Measurements from ENCODE around the gene SETD3.

The SETD3 gene

DNA sequence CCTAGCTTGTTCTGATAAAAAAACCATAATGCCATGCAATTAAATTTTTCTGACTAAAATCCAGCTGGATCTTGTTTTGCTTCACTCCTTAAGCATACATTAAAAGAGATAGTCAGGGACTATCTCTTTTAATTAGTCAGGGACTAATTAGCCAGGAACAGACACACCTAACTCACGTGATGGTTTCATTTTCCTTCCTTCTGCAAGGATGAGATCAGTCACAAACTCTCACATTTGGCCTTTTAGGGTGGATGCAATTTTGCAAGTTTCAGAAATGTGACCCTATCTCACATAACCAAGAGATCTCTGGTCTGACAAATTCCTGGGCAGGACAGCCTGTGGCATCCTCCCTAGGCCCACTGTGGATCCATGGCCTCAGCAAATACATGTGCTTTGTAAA is 62.4 kb downstream of the SETD3 start:
- DNase-seq: no peak

DNA sequence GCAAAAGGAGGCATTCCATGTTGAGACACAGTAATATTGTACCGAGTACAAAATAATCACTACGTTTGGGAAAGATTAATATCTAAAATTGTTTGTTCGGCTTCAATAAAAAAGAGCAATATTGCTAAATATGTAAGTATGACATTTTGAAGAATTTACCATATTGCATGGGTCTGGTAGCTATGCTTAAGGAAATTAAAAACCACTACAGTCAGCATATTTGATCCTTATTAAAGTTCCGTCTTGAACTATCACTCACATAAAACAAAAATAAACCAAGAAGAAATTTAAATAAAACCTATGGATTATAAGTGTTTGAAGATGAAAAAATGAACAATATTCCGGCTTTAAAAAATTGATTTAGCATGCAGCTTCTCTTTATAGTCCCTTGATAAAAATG is 63.8 kb downstream of the SETD3 start:
- DNase-seq: no peak

GRCh38 chr14:99415496-99416281 is 65.0 kb downstream of the SETD3 start:
- DNase-seq: peak; percentile 87

DNA sequence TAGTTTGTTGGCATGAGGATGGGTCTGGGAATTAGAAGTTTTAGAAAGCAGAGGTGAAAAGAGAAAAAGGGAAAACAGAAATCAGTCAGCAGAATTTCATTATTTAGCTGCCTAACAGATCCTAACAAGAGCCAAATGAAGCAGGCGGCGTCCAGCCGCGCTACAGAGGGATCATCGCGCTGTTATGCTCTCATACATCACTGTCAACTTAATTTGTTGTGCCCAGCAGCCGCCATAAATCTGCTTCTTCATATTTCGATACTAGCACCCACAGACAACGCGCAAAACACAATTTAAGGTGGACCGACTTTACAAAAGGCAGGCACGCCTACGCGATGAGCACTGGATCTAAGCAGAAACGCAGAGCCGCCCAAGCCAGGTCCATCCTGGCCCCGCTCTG is 66.7 kb downstream of the SETD3 start:
- DNase-seq: no peak

DNA sequence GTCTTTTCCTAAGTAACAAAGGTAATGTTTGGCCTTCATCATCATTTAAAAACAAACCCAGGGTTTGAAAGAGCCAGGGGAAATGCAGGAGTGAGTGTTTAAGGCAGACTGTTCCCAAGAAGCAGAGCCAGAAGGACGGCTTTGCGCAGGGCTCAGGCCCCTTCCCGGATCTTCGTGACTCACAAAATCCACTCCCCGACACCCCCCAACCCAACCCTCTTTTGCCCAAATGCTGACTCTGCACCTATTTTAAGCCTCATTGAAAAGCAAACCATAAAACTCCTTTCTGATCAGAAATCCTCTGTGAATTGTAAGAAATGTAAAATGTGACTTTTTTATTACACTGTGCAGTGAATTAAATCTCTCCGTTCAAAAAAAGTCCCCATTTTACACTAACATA is 67.5 kb downstream of the SETD3 start:
- DNase-seq: no peak

DNA sequence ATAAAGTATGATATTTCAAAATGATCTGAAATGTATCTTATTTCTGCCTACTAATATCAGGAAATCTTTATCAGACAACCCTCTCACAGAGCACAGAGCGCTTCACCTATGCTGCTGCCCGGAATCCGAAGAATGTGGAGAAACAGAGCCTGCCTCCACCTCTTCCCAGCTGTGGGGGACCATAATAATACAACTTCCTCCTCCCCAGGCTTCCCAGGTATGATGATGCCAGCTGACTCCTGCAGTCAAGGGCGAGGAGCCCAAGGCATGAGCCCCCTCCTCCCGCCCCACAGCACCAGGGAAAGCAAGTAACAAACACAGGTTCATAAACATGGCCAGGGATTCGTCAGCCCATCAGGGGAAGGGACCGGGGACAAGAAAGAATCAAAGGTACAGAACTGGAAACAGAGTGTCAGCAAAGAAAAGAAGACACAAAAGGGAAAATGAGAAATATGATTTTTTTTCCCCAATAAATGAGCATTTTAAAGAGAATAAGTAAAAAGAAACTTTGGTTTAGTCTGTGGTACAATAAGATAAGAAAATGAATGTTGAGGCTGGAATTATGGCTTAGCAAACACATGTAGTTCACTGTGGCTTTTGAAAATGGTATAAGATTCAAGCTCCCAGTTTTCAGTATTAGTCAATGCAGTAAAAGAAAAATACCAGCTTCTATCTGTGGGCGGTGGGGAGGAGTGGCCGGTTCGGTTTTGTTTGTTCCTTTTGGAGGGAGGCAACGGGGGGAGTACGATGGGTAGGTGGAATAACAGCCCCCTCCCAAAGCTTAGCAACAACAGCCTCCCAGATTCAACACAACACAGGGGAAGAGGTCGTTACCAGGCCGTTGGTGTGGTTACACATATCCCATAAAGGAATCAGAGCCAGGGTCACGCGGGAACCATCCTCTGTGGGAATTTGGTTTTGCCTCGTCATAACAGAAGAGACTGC is 68.3 kb downstream of the SETD3 start:
- DNase-seq: peak; percentile 37

DNA sequence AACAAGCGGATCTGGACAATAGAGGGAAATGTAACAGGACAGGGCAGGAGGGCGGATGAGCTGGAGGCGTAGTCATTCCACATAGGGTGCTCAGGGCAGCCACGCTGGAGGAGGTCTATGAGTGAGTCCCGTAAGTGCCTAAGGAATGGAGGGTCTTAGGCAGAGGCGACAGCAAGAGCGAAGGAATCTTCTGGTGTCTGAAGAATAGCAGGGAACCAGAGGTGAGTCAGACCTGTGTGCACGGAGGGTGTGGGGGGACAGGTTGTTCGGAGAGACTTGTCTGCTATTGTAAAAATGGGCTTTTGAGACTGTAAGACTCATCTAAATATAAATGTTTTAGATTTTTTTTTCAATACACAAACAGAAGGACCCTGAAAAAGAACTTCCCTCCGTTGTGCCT is 70.6 kb downstream of the SETD3 start:
- no peak for DNase-seq

GRCh38 chr14:99408971-99409289 is 71.7 kb downstream of the SETD3 start:
- DNase-seq: no peak

GRCh38 chr14:99408286-99408970 is 72.2 kb downstream of the SETD3 start:
- no peak for DNase-seq

- DNase-seq: no peak
These were observed 73.2 kb downstream of the SETD3 start for GRCh38 chr14:99407416-99407815.

DNA sequence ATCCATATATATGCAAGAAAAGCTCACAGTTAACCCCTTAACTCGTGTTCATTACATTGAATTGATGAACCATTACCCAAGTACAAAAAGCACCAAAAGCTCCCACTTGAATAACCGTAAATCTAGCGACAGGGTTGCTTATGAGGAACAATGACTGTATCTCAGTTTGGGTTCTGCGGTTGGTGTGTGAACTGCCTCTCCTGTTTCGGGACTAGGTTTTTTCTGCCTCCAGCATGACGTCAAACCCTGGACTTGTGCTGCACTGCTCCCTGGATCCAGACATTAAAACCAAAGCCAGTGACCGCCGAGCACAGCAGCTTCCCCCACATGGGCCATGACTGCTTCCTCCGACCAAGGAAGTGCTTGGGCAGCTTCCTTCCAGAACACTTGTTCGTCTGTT is 77.7 kb downstream of the SETD3 start:
- no peak for DNase-seq

DNA sequence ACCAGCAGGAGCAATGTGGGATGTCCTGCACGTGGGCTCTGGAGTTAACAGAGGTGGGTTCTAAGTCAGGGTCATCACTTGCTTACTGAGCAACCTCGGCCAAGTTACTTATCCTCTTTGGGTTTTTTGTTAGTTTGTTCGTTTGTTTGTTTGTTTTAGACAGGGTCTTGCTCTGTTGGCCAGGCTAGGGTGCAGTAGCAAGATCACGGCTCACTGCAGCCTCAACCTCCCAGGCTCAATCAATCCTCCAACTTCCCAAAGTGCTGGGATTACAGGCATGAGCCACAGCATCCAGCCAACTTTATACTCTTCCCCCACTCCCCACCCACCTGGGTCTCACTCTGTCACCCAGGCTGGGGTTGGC is 78.4 kb downstream of the SETD3 start:
- DNase-seq: no peak

DNA sequence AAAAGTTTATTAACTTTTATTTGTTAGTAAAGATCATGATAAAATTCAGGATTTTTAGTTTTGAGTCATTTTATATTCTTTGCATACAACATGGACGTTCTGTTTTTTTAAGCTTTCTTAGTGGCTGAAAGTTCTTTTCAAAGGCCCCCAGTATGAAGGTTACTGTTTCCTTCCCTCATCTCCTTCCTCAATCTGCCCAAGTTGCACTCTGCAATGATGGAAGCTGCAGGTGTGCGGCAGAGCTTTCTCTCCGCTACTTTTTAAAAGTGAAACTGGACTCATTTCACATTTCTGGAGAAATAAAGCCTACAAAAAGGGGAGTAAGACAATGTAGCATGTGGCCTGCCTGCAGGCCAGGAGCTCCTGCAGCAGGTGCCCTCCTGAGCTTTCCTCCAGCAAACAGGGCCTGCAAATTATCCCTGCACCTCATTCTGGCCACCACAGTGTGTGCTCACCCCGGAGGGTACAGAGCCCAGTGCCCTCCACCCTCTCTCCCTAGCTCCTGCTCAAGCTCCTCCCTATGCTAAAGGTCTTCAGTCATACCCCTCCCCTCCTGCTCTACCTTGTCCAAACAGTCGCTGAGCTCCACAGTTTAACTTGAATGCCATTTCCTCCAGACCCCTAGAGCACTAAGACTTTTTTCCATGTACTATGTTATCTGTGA is 78.9 kb downstream of the SETD3 start:
- no peak for DNase-seq

DNA sequence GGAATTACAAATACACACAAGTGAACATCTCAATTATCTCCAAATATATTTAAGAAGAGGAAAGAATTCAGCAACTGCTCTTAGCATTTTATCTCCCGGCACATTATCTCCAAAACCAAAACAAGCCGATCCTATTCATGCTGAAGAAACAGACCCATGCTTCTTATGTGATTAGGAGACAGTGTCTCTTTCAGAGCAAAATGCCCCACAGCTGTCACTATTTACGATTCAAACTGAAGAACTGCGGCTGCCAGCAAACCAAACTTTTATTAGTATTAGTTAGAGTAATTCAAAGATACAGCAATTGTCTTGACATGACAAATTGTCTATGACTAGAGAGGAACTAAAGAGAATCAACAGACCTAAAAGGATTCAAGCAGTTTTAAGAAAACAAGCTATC is 79.4 kb downstream of the SETD3 start:
- DNase-seq: no peak

DNA sequence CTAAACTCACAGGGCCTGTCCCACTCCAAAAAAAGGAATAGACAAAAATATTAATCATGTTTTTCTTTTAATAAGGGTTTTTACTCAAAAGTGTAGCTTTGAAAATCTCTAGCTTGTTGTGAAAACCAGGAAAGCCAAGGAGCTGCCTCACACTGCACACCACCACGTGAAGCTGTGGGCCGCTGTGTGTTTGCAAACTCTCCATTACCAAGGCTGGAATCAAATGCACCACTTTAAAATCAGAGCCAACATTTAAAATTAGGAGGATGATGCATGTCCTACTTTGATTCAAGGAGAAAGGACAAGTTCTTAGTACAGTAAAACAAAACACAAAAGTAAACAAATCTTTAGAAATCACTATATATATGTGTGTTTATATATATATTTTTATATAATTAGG is 83.0 kb downstream of the SETD3 start:
- DNase-seq: no peak

GRCh38 chr14:99395909-99396530 is 84.6 kb downstream of the SETD3 start:
- DNase-seq: peak; percentile 72

DNA sequence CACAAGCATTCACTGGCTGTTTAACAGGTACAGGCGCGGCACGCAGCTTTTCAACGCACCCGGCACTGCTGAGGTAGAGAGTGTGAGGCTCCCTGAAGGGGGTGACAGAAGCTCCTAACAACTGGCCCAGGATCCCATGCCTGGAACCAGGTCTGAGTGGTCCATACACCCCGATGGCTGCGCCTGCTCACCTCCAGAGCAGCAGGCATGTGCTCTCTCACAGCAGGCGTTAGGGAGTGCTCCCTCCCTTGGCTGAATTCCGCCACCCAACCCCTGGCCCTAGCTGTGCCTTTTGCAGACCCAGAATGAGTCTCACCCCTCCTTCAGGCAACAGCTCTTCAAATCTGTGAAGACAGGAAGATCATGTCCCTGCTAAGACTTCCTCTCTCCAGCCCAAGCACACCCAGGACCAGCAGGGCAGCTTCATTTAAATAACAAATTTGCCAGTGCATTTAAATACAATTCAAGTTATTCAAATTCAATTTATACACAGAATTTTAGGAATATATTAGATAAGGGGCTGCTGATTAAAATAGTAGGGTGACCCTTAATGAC is 86.0 kb downstream of the SETD3 start:
- no peak for DNase-seq

DNA sequence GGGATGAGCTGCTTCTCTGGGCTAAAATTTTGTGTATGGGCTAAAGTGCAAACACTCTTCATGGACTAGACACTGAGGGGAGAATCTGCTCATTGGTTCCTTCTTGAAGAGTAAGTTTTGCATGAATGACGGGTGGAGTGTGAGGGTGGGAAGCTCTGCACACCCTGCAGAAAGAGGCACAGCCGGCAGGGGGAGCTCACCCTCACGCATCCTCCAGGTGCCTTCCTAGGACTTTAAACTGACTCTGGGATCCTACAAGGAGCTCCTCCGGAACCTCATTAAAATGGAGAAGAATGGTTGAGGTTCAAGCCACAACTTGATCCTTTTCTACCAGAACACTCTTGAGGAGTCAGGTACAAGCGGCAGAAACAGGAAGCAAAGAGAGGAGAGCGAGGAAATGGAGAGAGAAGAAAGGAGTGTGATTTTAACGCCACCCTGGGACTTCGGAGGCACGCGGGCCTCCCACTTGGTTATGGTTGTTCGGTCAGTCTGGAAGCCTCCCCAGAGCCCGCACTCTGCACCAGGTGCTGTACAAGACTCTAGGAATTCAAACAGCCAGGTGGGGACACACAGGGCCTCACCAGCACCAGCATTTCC is 87.5 kb downstream of the SETD3 start:
- DNase-seq: peak; percentile 23

DNA sequence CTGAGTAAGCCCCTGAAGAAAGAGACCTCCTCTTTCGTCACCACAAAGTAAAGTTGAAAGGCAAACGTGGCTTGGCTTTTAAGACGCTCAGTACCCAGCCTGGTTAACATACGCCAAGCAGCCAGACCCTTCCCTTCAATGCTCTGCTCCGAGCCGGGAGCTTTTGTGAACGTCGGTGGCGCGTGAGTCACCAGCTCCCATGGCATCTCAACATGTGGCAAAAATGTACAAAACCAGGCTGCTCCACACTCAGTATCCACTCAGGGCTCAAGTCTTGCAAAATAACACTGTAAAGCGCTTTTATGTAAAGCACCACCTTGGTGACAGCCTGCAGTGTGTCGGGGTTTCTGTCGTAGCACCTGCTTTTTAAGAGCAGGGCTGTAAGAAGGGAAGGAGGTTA is 89.0 kb downstream of the SETD3 start:
- DNase-seq: peak; percentile 77

DNA sequence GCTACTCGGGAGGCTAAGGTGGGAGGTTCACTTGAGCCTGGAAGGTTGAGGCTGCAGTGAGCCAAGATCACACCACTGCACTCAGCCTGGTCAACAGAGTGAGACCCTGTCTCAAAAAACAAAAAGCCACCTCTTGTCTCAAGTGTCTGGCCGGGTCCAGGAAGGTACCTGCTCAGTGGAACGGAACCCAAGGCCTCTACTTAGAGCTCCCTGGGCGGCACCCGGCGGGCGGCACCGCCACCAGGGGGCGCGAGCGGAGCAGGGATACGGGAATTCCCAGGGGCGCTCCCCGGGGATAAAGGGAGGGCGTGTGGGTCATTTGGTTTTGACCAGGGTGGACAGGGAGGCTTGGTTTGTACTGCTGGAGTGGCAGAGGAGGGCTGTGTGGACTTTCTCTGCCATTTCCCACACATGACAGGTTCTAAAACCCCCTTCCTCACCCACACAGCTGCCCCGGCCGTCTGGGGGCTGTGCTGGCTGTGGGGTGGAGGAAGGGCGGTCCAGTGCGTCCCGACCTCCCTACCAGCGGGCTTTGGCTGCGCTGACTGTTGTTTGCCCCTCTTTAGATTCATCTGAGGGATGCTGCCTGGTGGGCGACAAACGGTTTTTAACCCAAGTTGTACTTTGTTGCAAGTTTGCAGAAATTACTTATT is 91.4 kb downstream of the SETD3 start:
- DNase-seq: no peak

- DNase-seq: no peak
These were observed 92.4 kb downstream of the SETD3 start for GRCh38 chr14:99388286-99388685.
